Sigmoid colon (tissue), 7 donors: ENCODE results near the gene IHH. TPM values are rescaled to one million over a fixed set of nuclear protein-coding genes. Genes with fewer than 3 reads are reported as not detected.

ENCODE experiments used
- DNase-seq: peaks from one replicate; pipeline ENCODE4 v3.0.0-alpha.2; 2019
- H3K27ac ChIP-seq, 4 donors: fragments of 200-600 bp; sonication (generic); one replicate each; pipeline ENCODE4 v1.5.1; 2016 to 2019; ENCODE audit warnings: mild to moderate bottlenecking in 1 of 4
- H3K27me3 ChIP-seq, 3 donors: fragments of 200-600 bp; sonication (generic); one replicate each; pipeline ENCODE4 v1.5.1; 2019; ENCODE audit warnings: mild to moderate bottlenecking in 1 of 3
- H3K36me3 ChIP-seq, 4 donors: fragments of 200-600 bp; sonication (generic); one replicate each; pipeline ENCODE4 v1.5.1; 2016 to 2019
- H3K4me1 ChIP-seq, 4 donors: fragments of 200-600 bp; sonication (generic); one replicate each; pipeline ENCODE4 v1.5.1; 2017 to 2019
- H3K4me3 ChIP-seq, 4 donors: fragments of 200-600 bp; sonication (generic); one replicate each; pipeline ENCODE4 v1.5.1; 2017 to 2019; ENCODE audit warnings: mild to moderate bottlenecking in 2 of 4, moderate library complexity in 1 of 4
- H3K9me3 ChIP-seq, 4 donors: fragments of 200-600 bp in 3 of 4; sonication (generic) in 3 of 4; one replicate each; pipeline versions ENCODE4 v1.5.1 to v1.6.1; 2013 to 2019
- EP300 ChIP-seq, 4 donors: sonication (generic); formaldehyde crosslinking; IDR thresholded peaks; one replicate each; pipeline ENCODE4 v1.6.1; 2017; ENCODE audit warnings: antibody characterized with exemption in 4 of 4
- POLR2A ChIP-seq, 2 donors: fragments of 450-650 bp; IDR thresholded peaks; one replicate each; pipeline ENCODE4 v1.6.1; 2016; ENCODE audit warnings: antibody characterized with exemption in 2 of 2, mild to moderate bottlenecking in 2 of 2, moderate library complexity in 2 of 2
- POLR2AphosphoS5 ChIP-seq, 4 donors: sonication (generic); formaldehyde crosslinking; IDR thresholded peaks; one replicate each; pipeline ENCODE4 v1.6.1; 2017; ENCODE audit warnings: antibody characterized with exemption in 4 of 4
- WGBS, 2 donors: extraction: QIAGEN DNeasy Blood & Tissue Kit; methylation state at CpG; one replicate each; pipeline ENCODE4 v1.1.7; 2013; 5-methylcytosine and 5-hydroxymethylcytosine counted together
- intact Hi-C: fragments of 100-400 bp; cut with DNase I; formaldehyde crosslinking; loops from one replicate; pipeline ENCODE4 v1.15.1; 2023
- polyA plus RNA-seq, 3 donors: library from polyadenylated mRNA; stranded (reverse); fragments of 200-250 nt; gene quantifications; one replicate each; pipeline ENCODE4 v1.2.3, GENCODE V29; 2013
- total RNA-seq, 4 donors: library from RNA; depleted of rRNA; stranded (reverse); fragments of >200 nt; gene quantifications; one replicate each; pipeline ENCODE4 v1.1.0, GENCODE V29; 2016
- TF ChIP-seq, protein P1 (sequence below), 4 experiments: fragments of 450-650 bp in 3 of 4; fragments of 200-600 bp in 1 of 4; IDR thresholded peaks; one replicate each; pipeline ENCODE4 v1.5.1; 2016 to 2019; ENCODE audit warnings: antibody characterized with exemption in 4 of 4, mild to moderate bottlenecking in 3 of 4, moderate library complexity in 2 of 4
- donor health status: healthy with polysubstance abuse.
- donor health status: Bipolar disorder and iron deficiency.
- donor health status: healthy.

Gene IHH
- total and polyA plus RNA-seq, 7 donors, result 12.9 to 36.1 (median 21.6) TPM; not detected in 4

DNA sequence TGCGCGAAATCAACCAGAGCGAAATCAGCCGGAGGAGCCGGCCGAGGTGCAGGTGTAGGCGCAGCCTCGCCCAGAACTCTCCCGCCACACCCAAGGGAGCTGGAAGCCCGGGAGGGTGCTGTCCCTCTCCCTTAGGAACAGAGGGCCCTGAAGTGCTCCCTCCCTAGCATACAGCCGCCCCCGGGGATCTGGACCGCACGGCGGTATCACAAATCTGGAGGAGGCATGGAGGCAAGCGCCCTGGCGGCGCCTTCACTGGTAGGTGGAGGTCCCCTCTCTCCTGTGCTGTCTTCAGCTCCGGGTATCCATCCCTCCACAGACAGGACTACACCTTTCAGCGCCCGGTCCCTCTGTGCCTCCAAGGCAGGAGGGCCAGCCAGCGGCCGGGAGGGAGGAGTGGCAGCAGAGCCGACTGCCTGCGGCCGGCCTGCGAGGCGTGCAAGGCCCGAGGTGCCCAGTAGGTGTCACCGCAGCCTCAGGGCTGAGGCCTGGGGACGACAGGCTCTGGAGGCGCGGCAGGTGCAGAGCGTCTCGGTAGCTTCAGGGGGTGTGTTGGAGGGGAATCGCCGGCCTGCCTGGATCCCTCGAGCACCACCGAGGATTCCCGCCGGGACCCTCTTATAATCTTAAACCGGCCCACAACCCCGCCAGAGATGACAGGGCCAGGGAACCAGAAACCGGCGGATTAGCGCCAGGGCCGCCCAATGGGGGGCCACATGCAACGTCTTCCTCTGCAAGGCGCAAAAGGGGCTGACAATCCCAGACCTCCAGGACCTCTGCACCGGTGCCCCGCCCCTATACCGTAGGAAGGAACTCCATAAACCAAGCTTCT lies 2.8 kb downstream of the IHH start:
- Histone ChIP-seq H3K27ac (no peak overlapping the region), H3K4me1 (peaks cover 3 to 45% (median 42%) of the 10 kb centered on the region in 4 donors), H3K4me3 (peak overlapping the region in 2 of 4 donors; percentile 17 to 31), H3K36me3 (no peaks in the 10 kb centered on the region), H3K9me3 (no peaks in the 10 kb centered on the region), H3K27me3 (peaks cover 55 to 87% (median 62%) of the 10 kb centered on the region in 3 donors)
- TF ChIP-seq, protein P1, sequence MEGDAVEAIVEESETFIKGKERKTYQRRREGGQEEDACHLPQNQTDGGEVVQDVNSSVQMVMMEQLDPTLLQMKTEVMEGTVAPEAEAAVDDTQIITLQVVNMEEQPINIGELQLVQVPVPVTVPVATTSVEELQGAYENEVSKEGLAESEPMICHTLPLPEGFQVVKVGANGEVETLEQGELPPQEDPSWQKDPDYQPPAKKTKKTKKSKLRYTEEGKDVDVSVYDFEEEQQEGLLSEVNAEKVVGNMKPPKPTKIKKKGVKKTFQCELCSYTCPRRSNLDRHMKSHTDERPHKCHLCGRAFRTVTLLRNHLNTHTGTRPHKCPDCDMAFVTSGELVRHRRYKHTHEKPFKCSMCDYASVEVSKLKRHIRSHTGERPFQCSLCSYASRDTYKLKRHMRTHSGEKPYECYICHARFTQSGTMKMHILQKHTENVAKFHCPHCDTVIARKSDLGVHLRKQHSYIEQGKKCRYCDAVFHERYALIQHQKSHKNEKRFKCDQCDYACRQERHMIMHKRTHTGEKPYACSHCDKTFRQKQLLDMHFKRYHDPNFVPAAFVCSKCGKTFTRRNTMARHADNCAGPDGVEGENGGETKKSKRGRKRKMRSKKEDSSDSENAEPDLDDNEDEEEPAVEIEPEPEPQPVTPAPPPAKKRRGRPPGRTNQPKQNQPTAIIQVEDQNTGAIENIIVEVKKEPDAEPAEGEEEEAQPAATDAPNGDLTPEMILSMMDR (IDR thresholded peaks at IDR 0.05), result peak; percentile 62 to 93 (median 80)
- TF ChIP-seq POLR2AphosphoS5 (IDR thresholded peaks at IDR 0.05), result no peak
- intact Hi-C loops, result loop anchor here (1.0 to 5.0 kb wide), 3 partner anchors 61 to 239 kb away; no protein-coding TSS in a partner anchor
- DNase-seq, result peak; percentile 78
- 2 to 3% methylated on average over 52 of the region's 52 CpGs for WGBS, 2 donors

DNA sequence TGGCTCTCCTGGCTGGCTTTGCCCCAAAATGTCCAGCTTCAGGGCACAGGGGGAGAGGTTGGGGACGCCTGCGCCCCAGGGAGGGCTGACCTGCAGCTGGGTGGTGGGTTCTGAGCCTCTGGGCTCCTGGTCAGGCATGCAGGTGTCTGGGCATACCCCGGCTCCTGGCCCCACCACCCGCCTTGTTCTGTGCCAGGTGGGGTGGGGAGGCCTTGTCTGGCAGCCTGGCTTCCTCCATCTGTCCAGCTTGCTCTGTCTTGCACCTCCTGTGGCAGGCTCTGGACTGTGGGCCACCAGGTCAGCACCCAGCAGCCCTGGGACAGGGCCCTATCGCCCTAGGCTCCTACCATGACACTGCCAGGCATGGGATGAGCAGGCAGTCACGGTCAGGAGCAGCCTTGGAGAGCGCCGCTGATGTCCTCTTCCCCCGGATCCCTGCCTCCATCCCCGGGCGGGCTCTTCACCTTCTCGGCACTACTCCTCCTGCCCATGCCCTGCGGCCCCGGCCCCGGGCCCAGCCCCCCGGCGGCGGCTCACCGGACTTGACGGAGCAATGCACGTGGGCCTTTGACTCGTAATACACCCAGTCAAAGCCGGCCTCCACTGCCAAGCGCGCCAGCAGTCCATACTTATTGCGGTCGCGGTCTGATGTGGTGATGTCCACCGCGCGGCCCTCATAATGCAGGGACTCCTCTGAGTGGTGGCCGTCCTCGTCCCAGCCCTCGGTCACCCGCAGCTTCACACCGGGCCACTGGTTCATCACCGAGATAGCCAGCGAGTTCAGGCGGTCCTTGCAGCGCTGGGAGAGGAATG lies 3.6 kb downstream of the IHH start:
- H3K9me3 ChIP-seq, result no peaks in the 10 kb centered on the region
- DNase-seq, result no peak
- H3K4me1 ChIP-seq, result peaks cover 3 to 45% (median 42%) of the 10 kb centered on the region in 4 donors
- no peak overlapping the region for H3K4me3 ChIP-seq
- H3K27ac ChIP-seq, result no peak overlapping the region
- H3K27me3 ChIP-seq, result peaks cover 51 to 79% (median 61%) of the 10 kb centered on the region in 3 donors
- no peak for TF ChIP-seq POLR2A (IDR thresholded peaks at IDR 0.05)
- TF ChIP-seq, protein P1 (IDR thresholded peaks at IDR 0.05), result no peak
- TF ChIP-seq EP300 (IDR thresholded peaks at IDR 0.05), result no peak
- no peak for TF ChIP-seq POLR2AphosphoS5 (IDR thresholded peaks at IDR 0.05)
- no peaks in the 10 kb centered on the region for H3K36me3 ChIP-seq
- intact Hi-C loops, result loop anchor here (5.0 kb wide), 1 partner anchor 240 kb away; no protein-coding TSS in a partner anchor
- 17 to 28% methylated on average over 40 of the region's 40 CpGs for WGBS, 2 donors

DNA sequence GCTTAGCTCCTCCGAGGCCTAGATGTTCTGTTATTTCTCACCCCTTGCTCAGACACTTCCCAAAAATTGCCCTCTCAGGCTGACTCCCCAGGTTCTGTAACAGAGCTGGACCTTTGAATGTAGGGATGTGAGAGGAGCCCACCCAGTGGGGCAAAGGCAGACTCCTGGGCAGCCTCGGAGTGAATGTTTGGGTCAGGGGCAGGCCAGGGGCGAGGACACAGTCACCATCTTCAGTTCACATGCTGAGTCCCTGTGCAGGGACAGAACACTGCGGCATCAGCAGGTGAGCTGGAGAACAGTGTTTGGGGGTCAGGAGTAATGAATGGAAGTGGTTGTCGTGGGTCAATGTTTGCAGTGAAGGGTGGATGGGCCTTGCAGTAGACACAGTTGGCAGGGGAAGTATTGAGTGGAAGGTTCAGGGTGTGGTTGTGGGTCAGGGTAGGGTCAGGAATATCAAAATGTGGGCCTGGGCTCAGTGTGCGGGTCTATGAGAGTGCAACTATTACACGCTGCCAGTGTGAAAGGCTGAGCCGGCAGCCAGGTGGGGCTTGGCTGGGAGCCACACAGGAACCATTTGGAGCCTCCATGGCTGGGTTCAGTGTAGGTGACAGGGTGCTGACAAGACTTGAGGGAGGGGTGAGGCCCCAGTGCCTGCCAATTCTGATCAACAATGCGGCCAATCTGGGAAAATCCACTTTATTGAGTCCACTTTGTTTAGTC lies 4.4 kb downstream of the IHH start:
- Histone ChIP-seq H3K27me3 (peaks cover 45 to 72% (median 54%) of the 10 kb centered on the region in 3 donors), H3K9me3 (no peaks in the 10 kb centered on the region), H3K4me3 (no peak overlapping the region), H3K4me1 (peaks cover 3 to 43% (median 41%) of the 10 kb centered on the region in 4 donors), H3K27ac (no peak overlapping the region), H3K36me3 (no peaks in the 10 kb centered on the region)
- 53 to 69% methylated on average over 9 of the region's 9 CpGs for WGBS, 2 donors
- TF ChIP-seq, protein P1 (IDR thresholded peaks at IDR 0.05), result no peak
- no peak for DNase-seq
- intact Hi-C loops, result loop anchor here (5.0 kb wide), 1 partner anchor 241 kb away; no protein-coding TSS in a partner anchor

DNA sequence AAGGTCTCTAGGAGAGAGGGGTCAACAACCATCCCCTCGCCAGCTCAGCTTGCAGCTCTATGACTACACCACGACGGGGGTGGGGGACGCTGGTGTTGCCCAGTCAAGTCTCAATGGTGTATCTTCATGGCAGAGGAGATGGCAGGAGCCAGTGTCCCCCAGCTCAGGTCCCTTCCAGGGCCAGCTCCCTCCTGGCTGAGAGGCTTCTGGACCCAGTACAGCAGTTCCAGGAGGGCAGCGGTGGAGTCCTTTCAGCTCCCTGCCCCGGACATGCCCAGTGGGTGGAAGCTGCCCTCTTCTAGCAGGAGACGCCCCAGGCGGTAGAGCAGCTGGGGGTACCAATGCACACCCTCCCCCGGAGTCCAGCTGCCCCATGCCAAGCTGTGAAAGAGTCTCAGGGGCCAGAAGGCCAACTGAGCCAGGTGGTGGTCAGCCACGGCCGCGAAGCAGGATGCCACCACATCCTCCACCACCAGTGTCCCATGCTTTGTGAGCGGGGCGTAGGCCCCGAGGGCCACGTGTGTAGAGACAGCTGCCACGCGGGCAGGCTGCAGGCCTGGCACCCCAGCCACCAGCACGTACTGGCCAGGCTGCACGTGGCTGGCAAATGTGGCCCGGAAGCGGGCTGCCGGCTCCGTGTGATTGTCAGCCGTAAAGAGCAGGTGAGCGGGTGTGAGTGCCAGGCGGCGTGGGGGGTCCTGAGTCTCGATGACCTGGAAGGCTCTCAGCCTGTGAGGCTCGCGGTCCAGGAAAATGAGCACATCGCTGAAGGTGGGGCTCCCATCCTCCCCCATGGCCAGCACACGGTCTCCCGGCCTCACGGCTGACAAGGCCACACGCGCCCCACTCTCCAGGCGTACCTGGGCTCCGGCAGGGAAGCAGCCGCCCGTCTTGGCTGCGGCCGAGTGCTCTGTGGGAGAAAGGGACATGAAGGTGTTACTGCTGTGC lies 5.5 kb downstream of the IHH start:
- H3K27ac ChIP-seq, result no peak overlapping the region
- peaks cover 36 to 69% (median 45%) of the 10 kb centered on the region in 3 donors for H3K27me3 ChIP-seq
- peaks cover 3 to 33% (median 31%) of the 10 kb centered on the region in 4 donors for H3K4me1 ChIP-seq
- H3K4me3 ChIP-seq, result no peak overlapping the region
- H3K36me3 ChIP-seq, result no peaks in the 10 kb centered on the region
- TF ChIP-seq EP300 (IDR thresholded peaks at IDR 0.05), result no peak
- TF ChIP-seq POLR2AphosphoS5 (IDR thresholded peaks at IDR 0.05), result no peak
- TF ChIP-seq, protein P1 (IDR thresholded peaks at IDR 0.05), result no peak
- TF ChIP-seq POLR2A (IDR thresholded peaks at IDR 0.05), result no peak
- no peaks in the 10 kb centered on the region for H3K9me3 ChIP-seq
- 84 to 87% methylated on average over 43 of the region's 43 CpGs for WGBS, 2 donors
- intact Hi-C loops, result loop anchor here (5.0 kb wide), 1 partner anchor 242 kb away; no protein-coding TSS in a partner anchor
- no peak for DNase-seq
